NCI-H2029 (cell line): Measurements from ENCODE around the gene PAGE2.
"Not testable (repeated sequence)": the region's sequence is repeated elsewhere in the genome, so short reads cannot be mapped to it uniquely, and the experiment has no call there.

Source experiments
- DNase-seq: peaks from one replicate; lab custom pipeline; 2025; lab: John Stamatoyannopoulos, UW

The PAGE2 gene

GRCh38 chrX:55123900-55124299 lies 35.1 kb downstream of the PAGE2 start:
- DNase-seq, result no peak

- no peak for DNase-seq
Observed at GRCh38 chrX:55127692-55128091, 38.9 kb downstream of the PAGE2 start.

- no peak for DNase-seq
Observed at GRCh38 chrX:55129361-55129760, 40.5 kb downstream of the PAGE2 start.

- DNase-seq, result no peak
Observed at GRCh38 chrX:55130481-55130880, 41.7 kb downstream of the PAGE2 start.

- no peak for DNase-seq
Observed at GRCh38 chrX:55132416-55132815, 43.6 kb downstream of the PAGE2 start.

GRCh38 chrX:55135171-55135570 lies 46.4 kb downstream of the PAGE2 start:
- no peak for DNase-seq

- not testable (repeated sequence) for DNase-seq
Observed at GRCh38 chrX:55140800-55141199, 52.0 kb downstream of the PAGE2 start.
